HG03045 (cell line): ENCODE data around the gene AKAP17A.
A peak's percentile ranks its signal among the peaks of the same experiment; 100 is the strongest.

ENCODE experiments used
- ATAC-seq: cut with Tn5 transposase; IDR thresholded peaks from one replicate; pipeline ENCODE4 v1.9.1; 2021; ENCODE audit warnings: mild to moderate bottlenecking, moderate library complexity; ENCODE audit not compliant: unreplicated experiment

The AKAP17A gene

DNA sequence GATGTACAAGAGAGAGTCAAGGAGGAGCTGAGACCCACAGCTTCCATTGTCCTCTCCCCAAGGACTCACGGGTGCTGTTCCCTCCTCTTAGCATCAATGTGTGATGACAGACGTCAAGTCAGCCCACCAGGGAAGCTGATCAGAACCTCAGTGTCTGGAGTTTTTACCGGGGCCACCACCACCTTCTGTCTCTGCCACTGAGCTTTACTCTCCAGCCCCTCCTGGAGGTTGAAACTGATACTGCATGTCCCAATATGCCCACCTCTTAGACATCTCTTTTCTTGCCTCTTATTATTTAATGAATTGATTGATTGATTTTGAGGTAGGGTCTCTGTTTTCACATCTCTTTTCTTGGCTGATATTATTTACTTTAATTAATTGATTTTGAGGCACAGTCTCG, 10.3 kb upstream of the AKAP17A start:
- ATAC-seq = no peak

GRCh38 chrX:1582686-1583437, 8.5 kb upstream of the AKAP17A start:
- ATAC-seq = peak; percentile 63

- ATAC-seq = no peak
Observed at GRCh38 chrX:1584237-1585011, 7.0 kb upstream of the AKAP17A start.

DNA sequence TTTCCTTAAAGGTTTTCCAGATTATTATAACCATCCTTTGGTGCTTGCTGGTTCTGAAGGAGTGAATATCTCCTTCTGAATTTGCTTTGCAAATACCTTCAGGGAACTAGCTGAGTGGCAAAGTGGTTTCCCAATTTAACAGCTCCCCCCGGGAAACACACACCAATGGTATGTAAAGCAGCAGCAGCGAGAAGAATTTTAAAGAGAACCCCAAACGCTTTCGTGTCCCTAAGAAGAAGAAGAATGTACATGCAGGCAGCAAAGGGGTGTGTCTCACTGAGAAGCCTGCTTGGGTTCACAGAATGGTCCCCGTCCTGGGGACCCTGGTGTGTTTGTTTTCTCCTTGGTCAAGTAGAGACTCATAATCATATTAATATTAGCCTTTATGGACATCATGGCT, 4.2 kb upstream of the AKAP17A start:
- no peak for ATAC-seq

- ATAC-seq = no peak
Observed at GRCh38 chrX:1589356-1590130, 1.9 kb upstream of the AKAP17A start.

GRCh38 chrX:1591863-1592469, 562 bp downstream of the AKAP17A start:
- ATAC-seq = no peak

DNA sequence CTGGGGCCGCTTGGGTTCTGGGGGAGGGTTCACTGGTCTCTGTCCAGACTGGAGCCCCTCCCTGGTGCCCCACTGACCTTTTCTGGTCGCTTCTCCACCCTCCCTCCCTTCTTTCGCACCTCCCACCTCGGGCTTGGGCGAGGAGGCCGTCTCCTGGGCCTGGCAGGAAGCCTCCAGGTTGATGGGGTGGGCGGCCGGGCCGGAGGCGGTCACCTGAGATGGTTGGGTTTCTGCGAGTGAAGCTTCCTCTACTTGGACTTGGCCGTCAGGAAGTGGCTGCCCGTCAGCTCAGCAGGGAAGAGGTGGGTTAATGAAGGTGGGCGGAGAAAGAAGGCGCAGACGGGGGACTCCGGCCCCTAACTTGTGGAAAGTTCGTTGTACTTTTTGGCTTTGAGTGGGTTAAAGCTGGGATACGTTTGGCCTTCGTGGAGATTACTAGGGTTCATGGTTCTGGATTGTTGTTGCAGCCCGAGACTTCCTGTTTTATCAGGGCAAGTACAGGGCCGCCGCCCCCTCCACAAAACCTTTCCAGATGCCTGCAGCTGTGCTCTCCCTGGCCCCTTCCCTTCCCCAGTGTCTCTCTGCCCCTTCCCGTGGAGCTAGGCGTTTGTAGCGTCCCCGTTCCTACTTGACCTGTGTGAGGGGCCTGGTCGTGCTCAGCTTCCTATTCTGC, 1.2 kb downstream of the AKAP17A start:
- peak; percentile 38 for ATAC-seq

GRCh38 chrX:1593286-1594271, 2.2 kb downstream of the AKAP17A start:
- ATAC-seq = no peak

DNA sequence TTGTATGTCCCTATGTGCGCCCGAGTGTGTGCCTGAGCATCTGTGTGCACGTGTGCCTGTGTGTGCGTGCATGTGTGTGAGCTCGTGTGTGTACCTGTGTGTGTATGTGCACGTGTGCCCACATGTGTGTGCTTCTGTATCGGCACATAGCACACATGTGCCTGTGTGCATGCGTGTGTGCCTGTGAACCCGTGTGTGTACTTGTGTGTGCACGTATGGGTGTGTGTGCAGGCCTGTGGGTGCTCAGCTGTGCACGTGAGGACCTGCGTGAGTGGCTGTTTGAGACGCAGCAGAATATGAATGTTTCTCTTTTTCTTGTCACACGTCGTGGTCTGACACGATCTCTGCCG, 4.3 kb downstream of the AKAP17A start:
- ATAC-seq = no peak

DNA sequence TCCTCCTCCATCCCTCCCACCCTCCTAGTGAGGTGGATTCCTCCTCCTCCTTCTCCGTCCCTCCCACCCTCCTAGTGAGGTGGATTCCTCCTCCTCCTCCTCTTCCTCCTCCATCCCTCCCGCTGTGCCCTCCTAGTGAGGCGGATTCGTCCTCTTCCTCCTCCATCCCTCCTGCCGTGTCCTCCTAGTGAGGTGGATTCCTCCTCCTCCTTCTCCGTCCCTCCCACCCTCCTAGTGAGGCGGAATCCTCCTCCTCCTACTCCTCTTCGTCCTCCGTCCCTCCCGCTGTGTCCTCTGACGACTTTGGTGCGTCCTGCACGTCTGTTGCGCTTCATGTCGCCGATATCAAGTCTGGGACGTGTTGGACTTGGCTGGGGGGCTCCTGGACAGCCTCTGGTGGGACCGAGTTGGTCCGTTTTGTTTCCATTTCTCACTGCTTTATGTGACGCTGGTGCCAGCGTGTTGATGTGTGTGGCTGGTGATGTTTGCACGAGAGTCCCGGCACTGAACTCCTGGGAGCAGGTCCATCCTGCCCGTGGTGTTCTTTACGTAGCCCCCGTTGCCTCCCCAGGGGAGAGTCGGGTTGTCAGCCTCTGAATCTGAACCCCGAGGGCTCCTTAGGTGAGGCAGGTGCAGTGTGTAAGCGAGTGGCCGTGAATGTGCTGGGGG, 5.4 kb downstream of the AKAP17A start:
- ATAC-seq = no peak

DNA sequence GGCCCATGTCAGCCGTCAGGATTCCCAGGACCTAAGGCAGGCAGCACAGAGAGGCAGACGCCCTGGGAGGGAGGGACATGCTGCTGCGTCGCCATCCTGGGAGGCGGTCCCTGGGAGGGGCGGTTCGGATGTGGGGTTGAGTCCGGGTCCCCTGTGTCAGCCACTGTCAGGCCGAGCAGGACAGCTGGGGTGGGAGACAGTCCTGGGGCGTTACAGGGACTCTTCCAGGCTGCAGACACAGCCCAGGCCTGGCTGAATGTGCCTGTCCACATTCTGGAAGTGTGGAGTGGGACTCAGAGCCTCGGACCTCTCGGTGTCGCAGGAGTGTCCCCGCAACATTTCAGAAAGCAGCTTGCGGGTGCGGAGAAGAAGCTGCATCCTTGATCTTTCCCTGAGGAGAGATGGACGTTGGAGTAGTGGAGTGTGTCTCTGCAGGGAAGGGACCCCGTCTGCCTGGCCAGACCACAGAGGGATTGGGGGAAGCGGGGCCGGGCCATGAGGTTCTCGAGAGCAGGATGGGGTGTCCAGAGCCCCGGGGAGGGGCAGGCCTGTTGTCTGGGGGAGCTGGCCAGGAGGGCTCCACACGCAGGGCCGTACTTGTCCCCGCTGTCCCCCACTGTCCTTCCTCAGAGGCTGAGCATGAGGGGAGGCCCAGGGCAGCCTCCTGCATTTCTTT, 6.1 kb downstream of the AKAP17A start:
- ATAC-seq = no peak

DNA sequence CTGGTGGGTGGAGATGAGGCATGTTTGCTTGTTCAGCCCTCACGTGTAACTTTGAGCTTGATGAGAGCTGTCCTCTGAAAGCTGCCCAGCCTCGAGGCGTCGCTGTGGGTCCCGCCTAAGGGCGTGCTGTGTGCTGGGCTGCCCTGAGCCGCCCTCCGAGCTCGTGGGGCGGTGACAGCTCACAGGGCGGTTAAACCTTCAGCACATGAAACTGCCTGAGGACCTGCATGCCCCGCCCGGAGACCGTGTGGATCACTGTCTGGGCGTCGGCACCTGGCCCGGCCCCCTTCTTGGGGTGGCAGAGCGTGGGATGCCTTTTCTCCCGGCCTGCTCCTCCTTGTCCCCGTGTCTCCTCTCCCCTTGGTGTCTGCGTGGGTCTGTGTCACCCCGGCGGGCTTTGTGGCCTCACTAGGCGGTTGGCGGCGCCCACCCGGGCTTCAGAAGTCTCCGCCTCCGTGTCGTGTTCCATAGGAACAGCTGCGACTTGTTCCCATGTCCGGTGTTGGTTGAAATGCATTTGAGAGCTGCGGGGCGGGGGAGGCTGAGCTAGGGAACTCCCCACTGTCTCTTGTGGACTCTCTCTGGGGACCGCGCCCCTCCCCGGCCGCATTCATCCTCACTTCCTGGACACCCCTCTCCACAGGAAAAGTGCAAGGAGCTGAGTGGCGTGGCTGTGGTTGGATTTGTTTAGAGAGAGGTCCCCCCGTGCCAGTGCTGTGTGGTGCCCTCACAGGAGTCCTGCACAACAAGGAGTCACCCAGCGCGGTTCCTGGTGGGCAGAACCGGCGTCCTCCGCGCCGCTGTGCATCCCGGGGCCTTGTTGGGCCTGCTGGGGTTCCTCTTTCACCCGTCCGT, 6.8 kb downstream of the AKAP17A start:
- ATAC-seq = no peak

GRCh38 chrX:1598876-1599790, 7.7 kb downstream of the AKAP17A start:
- ATAC-seq = no peak

- no peak for ATAC-seq
Observed at GRCh38 chrX:1599791-1600405, 8.5 kb downstream of the AKAP17A start.

DNA sequence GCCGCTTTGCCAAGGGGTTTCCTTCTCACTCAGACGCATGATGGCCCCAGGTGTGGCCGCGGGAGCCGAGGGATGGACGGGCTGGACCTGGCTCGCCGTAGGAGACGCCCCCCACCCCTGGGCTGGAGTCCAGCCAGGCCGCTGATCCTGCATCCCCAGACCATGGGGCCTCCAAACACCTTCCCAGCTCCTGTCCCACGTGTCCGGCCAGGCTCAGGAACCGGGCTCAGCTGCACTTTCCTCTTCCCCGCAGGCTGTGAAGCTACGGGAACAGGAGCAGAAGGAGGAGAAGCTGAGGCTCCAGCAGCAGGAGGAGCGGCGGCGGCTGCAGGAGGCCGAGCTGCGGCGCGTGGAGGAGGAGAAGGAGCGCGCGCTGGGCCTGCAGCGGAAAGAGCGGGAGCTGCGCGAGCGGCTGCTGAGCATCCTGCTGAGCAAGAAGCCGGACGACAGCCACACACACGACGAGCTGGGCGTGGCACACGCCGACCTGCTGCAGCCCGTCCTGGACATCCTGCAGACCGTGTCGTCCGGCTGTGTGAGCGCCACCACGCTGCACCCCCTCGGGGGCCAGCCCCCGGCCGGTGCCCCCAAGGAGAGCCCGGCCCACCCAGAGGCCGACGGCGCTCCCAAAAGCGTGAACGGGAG, 9.1 kb downstream of the AKAP17A start:
- ATAC-seq = no peak
